ENCODE data around the gene CNTROB. TPM values are rescaled to one million over a fixed set of nuclear protein-coding genes. Genes with fewer than 3 reads are reported as not detected.

Gene CNTROB
- total RNA-seq, 6 experiments from 2014 or later: 7.3 to 12.7 (median 9.4) TPM

DNA sequence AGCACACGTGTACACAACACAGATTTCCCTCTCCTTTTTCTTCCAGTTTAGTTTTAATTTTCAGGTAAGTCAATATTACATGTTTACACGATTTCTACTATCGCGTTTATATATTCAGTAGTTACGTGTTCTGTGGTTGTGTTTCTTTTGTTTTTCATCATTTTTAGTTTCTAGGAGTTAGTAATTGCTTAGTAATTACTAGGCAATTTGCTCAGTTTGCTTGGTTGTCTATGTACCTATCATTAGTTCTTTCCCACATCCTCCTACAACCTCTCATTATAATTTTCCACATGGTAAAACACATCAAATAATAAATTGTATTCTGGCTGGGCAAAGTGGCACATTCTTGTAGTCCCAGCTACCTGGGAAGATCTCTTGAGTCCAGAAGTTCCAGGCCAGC, 45.8 kb downstream of the CNTROB start:
- TF ChIP-seq POLR2A (IDR thresholded peaks at IDR 0.05): no peak
- TF ChIP-seq, protein P1, sequence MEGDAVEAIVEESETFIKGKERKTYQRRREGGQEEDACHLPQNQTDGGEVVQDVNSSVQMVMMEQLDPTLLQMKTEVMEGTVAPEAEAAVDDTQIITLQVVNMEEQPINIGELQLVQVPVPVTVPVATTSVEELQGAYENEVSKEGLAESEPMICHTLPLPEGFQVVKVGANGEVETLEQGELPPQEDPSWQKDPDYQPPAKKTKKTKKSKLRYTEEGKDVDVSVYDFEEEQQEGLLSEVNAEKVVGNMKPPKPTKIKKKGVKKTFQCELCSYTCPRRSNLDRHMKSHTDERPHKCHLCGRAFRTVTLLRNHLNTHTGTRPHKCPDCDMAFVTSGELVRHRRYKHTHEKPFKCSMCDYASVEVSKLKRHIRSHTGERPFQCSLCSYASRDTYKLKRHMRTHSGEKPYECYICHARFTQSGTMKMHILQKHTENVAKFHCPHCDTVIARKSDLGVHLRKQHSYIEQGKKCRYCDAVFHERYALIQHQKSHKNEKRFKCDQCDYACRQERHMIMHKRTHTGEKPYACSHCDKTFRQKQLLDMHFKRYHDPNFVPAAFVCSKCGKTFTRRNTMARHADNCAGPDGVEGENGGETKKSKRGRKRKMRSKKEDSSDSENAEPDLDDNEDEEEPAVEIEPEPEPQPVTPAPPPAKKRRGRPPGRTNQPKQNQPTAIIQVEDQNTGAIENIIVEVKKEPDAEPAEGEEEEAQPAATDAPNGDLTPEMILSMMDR (IDR thresholded peaks at IDR 0.05): no peak
- no peaks in the 10 kb centered on the region for H3K9me3 ChIP-seq
- no peak for ATAC-seq
- H3K36me3 ChIP-seq: no peaks in the 10 kb centered on the region
- intact Hi-C loops (cut with DNase I): no loop called here
- no peak overlapping the region for H3K27ac ChIP-seq
- no peaks in the 10 kb centered on the region for H3K27me3 ChIP-seq
- WGBS (ENCODE audit: insufficient coverage, low coverage, low lambda C conversion rate, missing lambda C conversion rate): 76% methylated on average over 5 of the region's 5 CpGs
- no peak for DNase-seq
- no peaks in the 10 kb centered on the region for H3K4me1 ChIP-seq
- no peak overlapping the region for H3K4me3 ChIP-seq

DNA sequence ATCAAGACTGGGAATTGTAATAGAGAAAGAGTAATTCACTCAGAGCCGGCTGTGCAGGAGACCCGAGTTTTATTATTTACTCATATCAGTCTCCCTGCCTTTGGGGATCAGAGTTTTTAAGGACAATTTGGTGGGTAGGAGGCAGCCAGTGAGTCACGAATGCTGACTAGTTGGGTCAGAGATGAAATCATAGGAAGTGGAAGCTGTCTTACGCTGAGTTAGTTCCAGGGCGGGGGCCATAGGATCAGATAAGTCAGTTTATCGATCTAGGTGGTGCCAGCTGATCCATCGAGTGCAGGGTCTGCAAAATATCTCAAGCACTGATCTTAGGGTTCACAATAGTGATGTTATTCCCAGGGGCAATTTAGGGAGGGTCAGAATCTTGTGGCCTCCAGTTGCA, 50.2 kb downstream of the CNTROB start:
- Histone ChIP-seq H3K27ac (no peak overlapping the region), H3K27me3 (no peaks in the 10 kb centered on the region), H3K4me1 (no peaks in the 10 kb centered on the region), H3K9me3 (no peaks in the 10 kb centered on the region), H3K36me3 (no peaks in the 10 kb centered on the region), H3K4me3 (no peak overlapping the region)
- 52% methylated on average over 7 of the region's 7 CpGs for WGBS (ENCODE audit: insufficient coverage, low coverage, low lambda C conversion rate, missing lambda C conversion rate)
- no peak for ATAC-seq
- DNase-seq: peak in 1 of 3 donors; percentile 14
- TF ChIP-seq, protein P1 (IDR thresholded peaks at IDR 0.05): no peak
- no peak for TF ChIP-seq POLR2A (IDR thresholded peaks at IDR 0.05)
- intact Hi-C loops (cut with DNase I): loop anchor here in 1 of 2 donors (5.0 kb wide), 1 partner anchor 75 kb away; no protein-coding TSS in a partner anchor

DNA sequence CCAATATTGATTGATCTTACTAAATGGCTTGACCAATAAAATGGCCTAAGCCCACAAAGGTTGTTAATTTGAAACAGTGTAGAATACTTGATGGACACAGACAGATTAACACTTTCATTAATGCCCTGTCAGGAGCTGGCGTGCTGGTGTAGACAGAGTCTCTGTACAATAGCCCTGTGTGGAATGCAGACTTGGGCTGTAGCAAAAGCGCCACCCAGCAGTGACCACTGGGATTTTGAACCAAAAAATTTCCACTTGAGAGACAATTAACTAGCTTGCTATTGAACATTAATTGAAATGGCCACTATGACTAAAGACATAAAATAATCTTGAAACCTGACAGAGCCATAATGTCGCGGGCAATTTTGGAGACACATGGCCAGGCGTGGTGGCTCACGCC, 50.7 kb downstream of the CNTROB start:
- peak in 1 of 3 donors; percentile 3 for DNase-seq
- Histone ChIP-seq H3K9me3 (no peaks in the 10 kb centered on the region), H3K36me3 (no peaks in the 10 kb centered on the region), H3K27me3 (no peaks in the 10 kb centered on the region), H3K27ac (no peak overlapping the region), H3K4me3 (no peak overlapping the region), H3K4me1 (no peaks in the 10 kb centered on the region)
- no peak for TF ChIP-seq POLR2A (IDR thresholded peaks at IDR 0.05)
- TF ChIP-seq, protein P1 (IDR thresholded peaks at IDR 0.05): no peak
- 89% methylated on average over 6 of the region's 6 CpGs for WGBS (ENCODE audit: insufficient coverage, low coverage, low lambda C conversion rate, missing lambda C conversion rate)
- intact Hi-C loops (cut with DNase I): loop anchor here in 1 of 2 donors (5.0 kb wide), 1 partner anchor 75 kb away; no protein-coding TSS in a partner anchor
- no peak for ATAC-seq

DNA sequence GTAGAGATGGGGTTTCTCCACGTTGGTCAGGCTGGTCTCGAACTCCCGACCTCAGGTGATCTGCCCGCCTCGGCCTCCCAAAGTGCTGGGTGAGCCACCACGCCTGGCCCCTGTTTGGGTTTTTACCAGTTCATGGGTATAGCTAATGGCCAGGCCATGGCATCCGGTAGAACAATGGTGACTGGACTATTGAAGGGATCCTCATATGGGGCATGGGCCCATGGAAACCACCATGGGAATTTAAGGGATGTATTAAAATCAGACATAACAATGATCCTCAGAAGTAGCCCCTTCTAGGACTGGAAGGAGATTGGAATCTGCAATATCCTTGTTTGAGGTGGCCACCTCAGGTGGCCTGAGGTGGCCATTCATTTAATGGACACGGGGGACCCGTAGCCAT, 52.9 kb downstream of the CNTROB start:
- intact Hi-C loops (cut with DNase I): loop anchor here (5.0 kb wide), 2 partner anchors 73 to 78 kb away; no protein-coding TSS in a partner anchor
- ATAC-seq (no peak), DNase-seq (peak in 1 of 3 donors; percentile 14)
- H3K27me3 ChIP-seq: no peaks in the 10 kb centered on the region
- H3K4me1 ChIP-seq: peaks cover 0 to 3% (median 0%) of the 10 kb centered on the region in 4 donors
- no peaks in the 10 kb centered on the region for H3K36me3 ChIP-seq
- H3K9me3 ChIP-seq: no peaks in the 10 kb centered on the region
- TF ChIP-seq, protein P1 (IDR thresholded peaks at IDR 0.05): no peak
- TF ChIP-seq POLR2A (IDR thresholded peaks at IDR 0.05): no peak
- no peak overlapping the region for H3K27ac ChIP-seq
- 70% methylated on average over 9 of the region's 9 CpGs for WGBS (ENCODE audit: insufficient coverage, low coverage, low lambda C conversion rate, missing lambda C conversion rate)
- H3K4me3 ChIP-seq: no peak overlapping the region
